ENCODE results near the gene MRPL18.
A peak's percentile ranks its signal among the peaks of the same experiment; 100 is the strongest.

DNA sequence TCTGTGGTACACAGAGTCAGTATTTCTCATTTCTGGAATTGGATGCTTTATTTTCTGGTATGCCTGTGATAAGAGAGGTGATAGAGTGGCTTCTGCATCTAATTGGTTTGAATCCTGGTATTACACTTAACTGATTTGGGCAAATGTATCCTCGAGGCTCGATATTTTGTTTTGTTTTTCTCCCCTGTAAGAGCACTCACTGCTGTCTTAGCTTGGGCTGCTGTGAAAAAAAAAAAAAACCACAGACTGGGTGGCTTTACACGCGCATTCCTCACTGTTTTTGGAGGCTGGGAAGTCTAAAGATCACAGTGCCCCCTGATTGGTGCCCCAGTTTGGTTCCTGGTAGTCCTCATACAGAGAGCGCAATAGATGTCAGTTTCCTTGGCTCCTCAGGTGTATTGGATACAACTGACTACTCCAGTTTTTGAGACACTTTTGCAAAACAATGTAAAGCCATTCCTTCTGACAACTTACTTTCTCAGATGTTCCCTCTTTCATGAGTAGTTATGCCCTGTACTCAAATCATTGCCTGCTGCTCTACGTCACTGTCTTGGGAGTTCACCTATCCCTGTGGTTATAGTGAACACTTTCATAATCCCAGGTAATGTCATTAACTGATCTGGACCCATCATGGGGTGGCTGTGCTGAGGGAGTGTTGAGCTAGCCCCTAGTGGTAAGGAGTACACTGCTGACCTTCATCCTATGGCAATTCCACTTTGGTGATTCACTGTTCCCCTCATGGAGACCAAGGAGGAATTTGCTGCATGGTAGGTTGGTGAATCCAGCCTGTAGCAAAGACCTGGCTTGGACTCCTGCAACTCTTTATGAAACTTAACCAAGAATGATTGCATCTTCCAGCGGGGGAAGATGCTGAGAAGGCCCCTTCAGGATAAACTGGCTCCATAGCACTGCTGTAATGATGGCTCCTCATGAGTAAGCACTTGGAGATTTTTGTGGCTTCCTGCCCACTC is 32.0 kb upstream of the MRPL18 start:
- TF ChIP-seq CTCF (conservative IDR thresholded peaks at IDR 0.05; ENCODE audit: low read depth, low read length) (peak; percentile 27), RAD21 (IDR thresholded peaks at IDR 0.05; ENCODE audit: low read length) (no peak), POLR2A (IDR thresholded peaks at IDR 0.05; ENCODE audit: low read depth, low read length) (no peak), CEBPB (IDR thresholded peaks at IDR 0.05; ENCODE audit: low read depth, low read length) (peak; percentile 41; the same call in 1 of the 2 replicates), MXI1 (IDR thresholded peaks at IDR 0.05; ENCODE audit: borderline replicate concordance, low read depth, low read length) (no peak)
- TF ChIP-seq, protein P1, sequence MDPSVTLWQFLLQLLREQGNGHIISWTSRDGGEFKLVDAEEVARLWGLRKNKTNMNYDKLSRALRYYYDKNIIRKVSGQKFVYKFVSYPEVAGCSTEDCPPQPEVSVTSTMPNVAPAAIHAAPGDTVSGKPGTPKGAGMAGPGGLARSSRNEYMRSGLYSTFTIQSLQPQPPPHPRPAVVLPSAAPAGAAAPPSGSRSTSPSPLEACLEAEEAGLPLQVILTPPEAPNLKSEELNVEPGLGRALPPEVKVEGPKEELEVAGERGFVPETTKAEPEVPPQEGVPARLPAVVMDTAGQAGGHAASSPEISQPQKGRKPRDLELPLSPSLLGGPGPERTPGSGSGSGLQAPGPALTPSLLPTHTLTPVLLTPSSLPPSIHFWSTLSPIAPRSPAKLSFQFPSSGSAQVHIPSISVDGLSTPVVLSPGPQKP (IDR thresholded peaks at IDR 0.05; ENCODE audit: borderline replicate concordance, low read depth, low read length) = no peak
- TF ChIP-seq, protein P2, sequence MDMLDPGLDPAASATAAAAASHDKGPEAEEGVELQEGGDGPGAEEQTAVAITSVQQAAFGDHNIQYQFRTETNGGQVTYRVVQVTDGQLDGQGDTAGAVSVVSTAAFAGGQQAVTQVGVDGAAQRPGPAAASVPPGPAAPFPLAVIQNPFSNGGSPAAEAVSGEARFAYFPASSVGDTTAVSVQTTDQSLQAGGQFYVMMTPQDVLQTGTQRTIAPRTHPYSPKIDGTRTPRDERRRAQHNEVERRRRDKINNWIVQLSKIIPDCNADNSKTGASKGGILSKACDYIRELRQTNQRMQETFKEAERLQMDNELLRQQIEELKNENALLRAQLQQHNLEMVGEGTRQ (IDR thresholded peaks at IDR 0.05; ENCODE audit: low read depth, low read length) = no peak
